ENCODE results near the gene AKT2. TPM values are rescaled to one million over a fixed set of nuclear protein-coding genes. Genes with fewer than 3 reads are reported as not detected.

AKT2 gene
- total and polyA plus RNA-seq, 2 of the 8 experiments (the other 6 are each of a cell fraction or from before 2014, with no cell fraction given): 151 to 183 TPM

DNA sequence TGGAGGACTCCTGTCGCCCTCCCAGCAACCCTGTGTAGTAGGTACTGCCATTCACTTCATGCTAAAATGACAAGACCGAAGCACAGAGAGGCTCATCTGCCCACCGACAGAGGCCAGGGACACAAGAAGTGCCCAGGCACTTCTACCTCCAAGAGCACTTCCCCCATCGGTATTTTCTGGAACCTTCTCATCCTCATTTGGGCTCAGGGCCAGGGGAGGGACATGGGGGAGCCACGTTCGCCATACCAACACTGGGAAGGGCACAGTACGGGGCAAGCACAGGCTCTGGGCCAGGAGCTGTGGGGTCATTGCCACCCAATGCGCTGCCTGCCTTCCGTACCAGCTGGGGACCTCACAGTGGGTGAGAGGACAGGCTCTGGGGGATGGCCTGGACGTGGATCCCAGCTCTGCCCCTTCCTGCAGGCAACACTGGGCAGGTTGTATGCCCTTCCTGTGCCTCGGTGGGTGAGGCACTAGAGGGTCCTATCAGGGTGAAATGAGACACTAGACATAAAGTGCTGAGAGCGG, 37.3 kb downstream of the AKT2 start:
- no peak overlapping the region for H4K5ac ChIP-seq (ENCODE audit: insufficient read length, low read depth, low read length)
- no peak overlapping the region for H3K18ac ChIP-seq (ENCODE audit: extremely low read depth, low read length)
- peaks cover 0 to 6% of the 10 kb centered on the region in 2 experiments; a peak in 1 of 4 replicates for H3K79me2 ChIP-seq (ENCODE audit: control insufficient read depth in 1 of 2, insufficient read depth in 2 of 2, low read length in 2 of 2)
- ChIA-PET CTCF (ENCODE audit: partially characterized antibody) (interaction anchor here (0.6 to 2.7 kb wide), 6 partner anchors 13 to 30 kb away, joined by 3 to 11 read pairs (median 4); partner anchors contain the start of gene TTC9B), POLR2A (ENCODE audit: partially characterized antibody) (interaction anchor here (0.5 to 1.7 kb wide), 4 partner anchors 14 to 45 kb away, joined by 3 read pairs; no protein-coding TSS in a partner anchor)
- no peak overlapping the region for H3K4me2 ChIP-seq (ENCODE audit: insufficient read depth in 1 of 2, low read depth in 2 of 2, low read length in 2 of 2)
- no peak overlapping the region; a peak in 1 of 7 replicates for H3K9ac ChIP-seq (replicated peaks in 1 of 4; ENCODE audit: extremely low read depth in 1 of 4, low read depth in 3 of 4, low read length in 3 of 4)
- H2AK5ac ChIP-seq (ENCODE audit: low read depth, low read length): no peak overlapping the region
- WGBS, 2 experiments (ENCODE audit: extremely low coverage in 1 of 2, insufficient coverage in 1 of 2, insufficient read length in 1 of 2, insufficient replicate concordance in 2 of 2, low coverage in 1 of 2, low lambda C conversion rate in 2 of 2, missing lambda C conversion rate in 1 of 2): 99% methylated on average over 12 of the region's 12 CpGs; no CpG with 5 or more reads in 1 of the 2 experiments
- H2BK20ac ChIP-seq (ENCODE audit: low read length): no peak overlapping the region
- peaks cover 5% of the 10 kb centered on the region; the same call in 1 of the 2 replicates for H3K79me1 ChIP-seq (ENCODE audit: low read depth, low read length)
- H2AFZ ChIP-seq (ENCODE audit: low read length): no peak overlapping the region
- peaks cover 0 to 6% (median 3%) of the 10 kb centered on the region in 4 experiments; a peak in 5 of 7 replicates for H3K4me1 ChIP-seq (replicated peaks in 1 of 4; ENCODE audit: control insufficient read depth in 3 of 4, insufficient read depth in 4 of 4, low read length in 3 of 4)
- H4K91ac ChIP-seq (replicated peaks; ENCODE audit: insufficient read length, low read length): no peak overlapping the region
- no peak overlapping the region; the same call in 1 of the 2 replicates for H4K8ac ChIP-seq (ENCODE audit: extremely low read depth, insufficient read depth, low read length)
- H3K27me3 ChIP-seq (replicated peaks in 1 of 4; ENCODE audit: control insufficient read depth in 3 of 4, extremely low read depth in 1 of 4, insufficient read depth in 3 of 4, low read length in 3 of 4): no peaks in the 10 kb centered on the region
- FAIRE-seq: no peak
- no peak for DNase-seq (ENCODE audit: low read depth in 1 of 2, low spot score in 2 of 2)
- H3K36me3 ChIP-seq (ENCODE audit: control insufficient read depth in 2 of 4, insufficient read depth in 4 of 4, low read length in 3 of 4): peaks cover 0 to 4% (median 0%) of the 10 kb centered on the region in 4 experiments; a peak in 2 of 8 replicates
- peak overlapping the region; percentile 44; the same call in 1 of the 2 replicates for H2BK5ac ChIP-seq (ENCODE audit: low read depth, low read length)
- peaks cover 2 to 3% of the 10 kb centered on the region in 2 experiments for H4K20me1 ChIP-seq (replicated peaks in 1 of 2; ENCODE audit: control insufficient read depth in 1 of 2, insufficient read depth in 2 of 2, low read length in 2 of 2)
- no peak overlapping the region for H3K14ac ChIP-seq (ENCODE audit: insufficient read length)
- no peaks in the 10 kb centered on the region for H3K23me2 ChIP-seq (ENCODE audit: low read depth, low read length)
- no peak overlapping the region for H2BK120ac ChIP-seq (replicated peaks; ENCODE audit: low read depth, low read length)
- no peak overlapping the region for H3K4ac ChIP-seq (replicated peaks; ENCODE audit: insufficient read length, low read depth, low read length)
- H3K56ac ChIP-seq (replicated peaks; ENCODE audit: insufficient read length, low read depth, low read length): no peak overlapping the region
- no peak overlapping the region for H3K4me3 ChIP-seq (ENCODE audit: extremely low read depth in 1 of 4, insufficient read depth in 2 of 4, low read depth in 3 of 4, low read length in 4 of 4)
- H3K23ac ChIP-seq (ENCODE audit: insufficient read length): no peak overlapping the region
- H3K9me3 ChIP-seq (ENCODE audit: insufficient read depth in 2 of 2, low read depth in 1 of 2, low read length in 1 of 2): no peaks in the 10 kb centered on the region
- no peak overlapping the region for H3K27ac ChIP-seq (ENCODE audit: low read depth, low read length)
- H2BK12ac ChIP-seq (ENCODE audit: low read depth, low read length): no peak overlapping the region
- H2BK15ac ChIP-seq (ENCODE audit: low read length): no peak overlapping the region
- no peak for TF ChIP-seq GABPA (IDR thresholded peaks at IDR 0.05; ENCODE audit: borderline replicate concordance, insufficient read depth, low read length)
- TF ChIP-seq POU5F1 (IDR thresholded peaks at IDR 0.05; ENCODE audit: low read depth, low read length): no peak
- TF ChIP-seq SP2 (IDR thresholded peaks at IDR 0.05; ENCODE audit: low read length): no peak
- no peak for TF ChIP-seq RAD21 (IDR thresholded peaks at IDR 0.05 in 1 of 2, conservative IDR thresholded peaks at IDR 0.05 in 1 of 2; ENCODE audit: low read depth in 2 of 2, low read length in 2 of 2)
- no peak for TF ChIP-seq ZNF274 (IDR thresholded peaks at IDR 0.05; ENCODE audit: borderline replicate concordance, extremely low read depth, low read length)
- no peak for TF ChIP-seq FOSL1 (IDR thresholded peaks at IDR 0.05; ENCODE audit: insufficient read depth, low read depth, low read length)
- no peak for TF ChIP-seq JUN (IDR thresholded peaks at IDR 0.05; ENCODE audit: low read depth, low read length)
- TF ChIP-seq, protein P1, sequence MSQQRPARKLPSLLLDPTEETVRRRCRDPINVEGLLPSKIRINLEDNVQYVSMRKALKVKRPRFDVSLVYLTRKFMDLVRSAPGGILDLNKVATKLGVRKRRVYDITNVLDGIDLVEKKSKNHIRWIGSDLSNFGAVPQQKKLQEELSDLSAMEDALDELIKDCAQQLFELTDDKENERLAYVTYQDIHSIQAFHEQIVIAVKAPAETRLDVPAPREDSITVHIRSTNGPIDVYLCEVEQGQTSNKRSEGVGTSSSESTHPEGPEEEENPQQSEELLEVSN (IDR thresholded peaks at IDR 0.05): no peak
- no peak for TF ChIP-seq BRCA1 (IDR thresholded peaks at IDR 0.05; ENCODE audit: low read depth, low read length)
- TF ChIP-seq SAP30 (IDR thresholded peaks at IDR 0.05; ENCODE audit: insufficient read depth, insufficient replicate concordance, low read length): no peak
- no peak for TF ChIP-seq CHD1 (IDR thresholded peaks at IDR 0.05; ENCODE audit: low read depth, low read length)
- no peak for TF ChIP-seq GTF2F1 (IDR thresholded peaks at IDR 0.05; ENCODE audit: borderline replicate concordance, low read depth, low read length)

Data from H1 (cell line).